Measurements from ENCODE around the gene NGDN. TPM values are rescaled to one million over a fixed set of nuclear protein-coding genes. Genes with fewer than 3 reads are reported as not detected.

The NGDN gene
- total RNA-seq, 1 experiment from 2014 or later, result 75.0 TPM

DNA sequence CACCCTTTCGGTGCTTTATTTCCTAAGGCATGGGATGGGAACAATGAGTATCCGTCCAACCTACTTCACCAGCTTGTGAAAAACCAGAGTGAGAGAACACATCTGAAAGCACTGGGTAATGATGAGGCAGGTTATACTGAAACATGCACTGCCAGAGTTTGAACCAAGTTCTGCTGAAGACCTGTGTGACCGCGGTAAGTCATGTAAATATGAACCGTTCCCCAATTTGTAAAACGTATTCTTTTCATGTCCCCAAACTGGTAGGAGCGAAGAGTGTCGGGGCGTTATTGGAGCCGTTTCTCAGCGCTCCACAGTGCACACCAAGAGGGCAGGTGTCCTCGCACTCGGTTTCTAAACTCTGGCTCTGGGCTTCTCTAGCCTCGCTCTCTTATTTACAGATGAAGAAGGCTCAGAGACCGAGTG lies 788 bp upstream of the NGDN start:
- no peak for DNase-seq (ENCODE audit: low read depth)

DNA sequence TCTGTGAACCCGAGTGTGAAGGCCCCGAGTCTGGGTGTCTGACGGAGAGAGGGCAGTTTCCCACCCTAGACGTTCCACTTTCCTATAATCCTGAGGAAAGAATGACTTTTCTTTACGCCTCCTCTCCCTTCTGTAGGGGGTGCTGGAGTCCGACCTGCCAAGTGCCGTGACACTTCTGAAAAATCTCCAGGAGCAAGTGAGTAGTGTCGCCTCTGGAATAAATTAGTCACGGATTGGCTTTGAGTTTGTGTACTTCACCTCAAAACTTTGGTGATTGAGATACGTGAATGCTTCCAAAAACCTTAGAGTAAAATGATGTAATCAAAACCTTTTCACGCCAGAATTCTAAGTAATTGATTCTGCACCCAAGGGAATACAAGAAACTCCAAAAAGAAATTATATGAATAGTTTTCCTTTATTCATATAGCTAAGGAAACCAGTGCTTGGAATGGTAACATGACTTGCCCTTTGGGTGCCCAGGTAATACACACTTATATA lies 452 bp downstream of the NGDN start:
- DNase-seq (ENCODE audit: low read depth), result no peak

DNA sequence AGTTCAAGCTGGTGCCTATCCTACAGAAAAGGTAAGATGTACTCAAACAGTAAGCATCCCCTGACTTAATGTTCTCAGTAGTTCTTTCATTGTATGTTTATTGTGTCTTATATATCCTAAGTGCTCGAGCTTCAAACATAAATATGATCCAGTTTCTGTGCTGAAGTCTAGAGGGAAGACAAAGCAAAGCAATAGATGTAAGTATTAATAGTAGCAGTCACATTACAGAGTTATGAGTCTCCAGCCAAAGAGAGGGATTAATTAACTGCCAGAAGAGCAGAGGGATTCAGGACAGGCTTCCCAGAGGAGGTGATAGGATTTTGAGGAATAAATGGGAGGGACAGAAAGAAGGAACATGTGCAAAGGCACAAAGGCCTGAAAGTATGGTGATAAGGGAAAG lies 1.4 kb downstream of the NGDN start:
- DNase-seq (ENCODE audit: low read depth), result no peak

DNA sequence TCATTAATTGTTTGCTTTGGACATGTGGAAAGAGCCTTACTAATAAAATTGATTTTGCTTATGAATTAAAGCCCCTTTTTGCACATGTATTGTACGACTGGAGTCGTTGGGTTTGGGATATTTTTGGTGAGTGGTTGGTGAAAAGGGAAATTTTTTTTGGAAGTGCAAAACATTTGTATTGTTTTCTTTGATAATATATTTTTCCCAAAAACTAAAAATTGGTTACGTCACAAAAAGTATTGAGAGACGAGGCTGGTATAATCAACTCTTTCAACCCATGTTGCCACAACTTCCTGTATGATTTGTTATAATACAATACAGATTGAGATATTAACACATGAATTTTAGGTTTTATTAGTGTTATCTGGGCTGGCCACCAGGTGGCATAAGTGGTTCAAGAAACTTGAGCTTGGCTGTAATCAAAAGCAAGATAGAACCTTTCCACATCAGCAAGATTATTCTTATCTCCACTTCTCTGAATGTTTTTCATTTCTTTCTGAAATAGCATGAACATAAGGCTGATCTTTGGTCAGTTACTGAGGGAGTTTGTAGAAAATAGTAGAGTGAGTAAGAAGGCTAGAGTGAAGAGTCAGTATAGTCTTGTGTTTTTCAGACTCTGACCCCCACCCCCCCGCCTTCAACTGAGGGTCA lies 8.7 kb downstream of the NGDN start:
- DNase-seq (ENCODE audit: low read depth), result peak; percentile 50

DNA sequence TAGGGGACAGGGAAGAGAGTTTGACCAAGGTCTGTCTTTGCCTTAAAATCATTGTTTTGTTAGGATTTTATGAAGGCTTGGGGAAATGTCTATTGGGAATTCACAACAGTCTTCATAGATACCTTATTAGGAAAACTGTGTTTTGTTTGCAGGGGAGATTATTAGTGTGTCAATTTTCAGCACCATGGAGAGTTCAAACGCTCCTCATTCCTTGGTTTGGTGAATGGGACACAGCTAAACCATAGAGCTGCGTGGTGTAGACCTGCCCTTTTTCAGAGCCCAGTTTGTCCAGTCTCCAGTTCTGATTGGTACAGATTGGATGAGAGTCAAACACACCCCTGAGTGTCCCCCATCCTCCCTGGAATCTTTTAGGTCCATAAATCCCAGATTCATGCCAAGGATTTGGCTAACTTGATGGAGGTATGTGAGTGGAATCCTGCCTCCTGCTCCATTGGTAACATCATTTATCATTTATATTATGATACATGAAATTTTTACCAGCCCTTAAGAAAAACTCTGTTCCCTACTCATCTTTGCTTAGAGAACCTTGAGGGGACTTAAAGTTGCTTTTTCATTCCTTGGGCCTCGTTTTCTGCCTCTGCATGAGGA lies 12.0 kb downstream of the NGDN start:
- no peak for DNase-seq (ENCODE audit: low read depth)

DNA sequence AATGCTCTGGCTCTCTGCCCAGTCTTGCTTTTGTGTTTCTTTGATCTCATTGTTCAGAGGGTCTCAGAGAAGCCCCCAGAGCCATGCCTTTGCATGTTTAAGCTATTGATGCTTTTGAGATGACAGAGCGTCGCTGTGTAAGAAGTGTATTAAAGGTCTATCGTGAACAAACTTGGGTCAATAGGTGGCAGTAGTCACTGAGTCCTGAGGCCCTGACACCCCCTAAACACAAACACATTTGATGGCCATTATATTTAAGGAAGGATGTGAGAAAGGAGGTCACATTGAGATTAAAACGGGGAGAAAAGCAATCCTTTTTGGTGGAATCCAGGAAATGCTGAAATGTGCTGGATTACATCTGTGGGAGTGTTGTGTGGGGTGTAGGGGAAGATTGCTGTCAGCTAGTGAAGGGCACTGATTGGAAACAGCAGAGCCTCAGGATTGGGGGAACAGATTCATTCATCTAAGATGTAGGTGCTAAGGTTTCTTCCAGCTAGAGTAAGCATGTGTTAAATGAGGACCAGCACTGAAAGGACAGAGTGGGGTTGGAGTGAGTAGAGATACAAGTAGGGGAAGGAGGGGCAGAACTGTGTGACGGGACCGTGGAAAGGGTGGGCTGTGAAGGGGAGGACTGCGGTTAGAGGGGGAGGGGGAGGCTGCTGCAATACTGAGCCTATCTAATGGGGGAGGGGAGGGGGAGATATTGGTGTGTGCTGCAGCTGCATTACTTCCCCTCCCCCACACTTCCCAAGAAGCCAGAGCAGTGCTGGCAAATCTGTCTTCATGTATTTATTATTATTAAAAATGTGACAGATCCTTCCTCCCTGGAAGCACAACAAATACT lies 12.7 kb downstream of the NGDN start:
- DNase-seq (ENCODE audit: low read depth), result no peak

DNA sequence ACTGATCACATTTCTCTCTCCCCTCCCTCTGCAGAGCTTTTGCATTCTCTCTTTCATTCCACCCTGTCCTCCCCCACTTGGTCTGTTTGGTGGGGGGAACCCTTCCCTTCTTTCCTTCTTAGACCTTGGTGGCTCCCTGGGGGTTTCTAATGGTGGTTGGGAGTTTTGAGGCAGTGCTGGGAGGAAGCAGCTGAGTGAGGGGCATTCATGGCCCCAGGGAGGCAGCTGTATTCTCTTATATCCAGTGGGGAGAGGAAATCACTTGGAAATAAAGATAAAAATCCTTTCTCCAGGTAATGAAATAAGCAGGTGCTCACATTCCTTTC lies 13.3 kb downstream of the NGDN start:
- DNase-seq (ENCODE audit: low read depth), result no peak

DNA sequence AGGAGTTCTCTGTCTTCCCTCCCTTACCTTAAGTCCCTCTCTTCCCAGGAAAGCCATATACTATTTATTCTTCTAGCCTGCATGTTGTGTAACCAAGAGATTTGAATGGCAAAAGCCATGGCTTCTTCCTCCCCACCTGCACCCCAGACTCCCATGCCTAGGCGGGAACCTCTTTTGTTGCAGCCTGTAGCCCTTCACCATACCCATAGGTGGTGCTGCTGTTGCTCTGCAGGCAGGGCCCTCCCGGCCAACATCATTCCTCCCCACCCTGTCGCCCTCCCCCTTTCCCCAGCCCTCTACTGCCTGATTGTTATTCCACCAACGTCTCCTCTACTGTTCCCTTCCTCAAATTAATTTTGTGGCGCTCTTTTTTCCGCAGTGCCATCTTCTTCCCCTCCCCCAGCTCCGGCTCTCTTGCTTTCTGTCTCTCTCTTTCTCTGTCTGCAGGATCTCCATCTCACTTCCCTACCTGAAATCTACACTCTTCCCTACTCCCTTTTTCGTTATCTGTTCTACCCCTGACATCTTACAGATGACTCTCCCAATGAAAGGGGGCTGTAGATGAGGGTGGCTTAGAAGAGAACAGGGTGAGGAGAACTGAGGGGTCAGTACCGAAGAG lies 13.8 kb downstream of the NGDN start:
- peak; percentile 39 for DNase-seq (ENCODE audit: low read depth)

DNA sequence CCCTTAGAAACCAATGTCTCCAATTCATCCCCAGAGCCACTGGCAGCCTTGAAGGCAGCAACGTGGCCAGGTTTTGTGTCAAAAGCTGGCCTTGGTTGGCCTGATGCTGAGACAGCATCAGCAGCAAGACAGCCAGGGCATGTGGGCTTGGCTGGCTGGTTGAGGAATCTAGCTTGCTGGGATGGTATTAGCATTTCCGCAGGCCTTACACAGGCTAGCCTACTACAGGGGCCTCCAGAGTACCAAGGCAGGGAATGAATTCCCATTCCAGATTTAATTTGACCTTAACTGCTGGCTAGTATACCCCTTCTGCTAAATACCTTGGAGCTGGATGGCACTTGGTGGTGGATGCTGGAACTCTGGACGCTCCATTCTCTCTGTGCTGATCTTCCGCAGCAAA lies 15.8 kb downstream of the NGDN start:
- no peak for DNase-seq (ENCODE audit: low read depth)

DNA sequence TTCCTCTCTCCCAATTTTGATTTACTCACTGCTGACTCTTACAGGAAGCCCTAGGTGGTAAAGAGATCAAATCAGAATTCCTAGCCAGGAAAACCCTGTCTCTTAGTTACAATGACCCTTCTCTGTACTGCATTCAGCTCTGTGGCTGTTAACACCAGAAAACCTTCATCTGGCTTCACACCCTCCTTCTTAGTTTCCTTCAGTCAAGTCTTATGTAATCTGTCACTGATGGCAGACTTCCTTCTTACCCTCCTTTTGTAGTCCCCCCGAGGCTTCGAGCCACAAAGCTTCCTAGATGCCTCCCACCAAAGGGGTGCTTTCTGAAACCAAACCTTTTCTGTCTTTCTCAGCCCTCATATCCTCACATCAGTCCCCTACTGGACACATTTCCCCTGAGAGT lies 16.5 kb downstream of the NGDN start:
- no peak for DNase-seq (ENCODE audit: low read depth)

DNA sequence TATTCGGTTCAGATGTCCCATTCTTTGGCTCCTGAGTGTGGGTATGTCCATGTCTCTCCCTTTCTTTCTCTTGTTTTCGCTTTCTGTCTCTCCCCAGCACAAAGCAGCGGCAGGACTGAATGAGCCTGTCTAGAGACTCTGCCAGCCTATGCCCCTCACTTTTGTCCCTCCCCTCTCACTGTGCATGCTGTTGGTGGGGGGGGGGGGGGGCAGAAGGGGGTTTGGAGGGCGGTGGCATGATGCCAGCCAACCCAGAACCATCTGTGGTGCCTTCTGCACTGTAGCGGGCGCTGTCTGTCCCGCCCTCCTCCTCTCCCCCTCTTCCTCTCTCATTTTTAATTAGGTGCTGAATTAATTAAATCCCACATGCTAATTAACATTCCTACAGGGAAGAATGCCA lies 17.7 kb downstream of the NGDN start:
- DNase-seq (ENCODE audit: low read depth), result no peak

DNA sequence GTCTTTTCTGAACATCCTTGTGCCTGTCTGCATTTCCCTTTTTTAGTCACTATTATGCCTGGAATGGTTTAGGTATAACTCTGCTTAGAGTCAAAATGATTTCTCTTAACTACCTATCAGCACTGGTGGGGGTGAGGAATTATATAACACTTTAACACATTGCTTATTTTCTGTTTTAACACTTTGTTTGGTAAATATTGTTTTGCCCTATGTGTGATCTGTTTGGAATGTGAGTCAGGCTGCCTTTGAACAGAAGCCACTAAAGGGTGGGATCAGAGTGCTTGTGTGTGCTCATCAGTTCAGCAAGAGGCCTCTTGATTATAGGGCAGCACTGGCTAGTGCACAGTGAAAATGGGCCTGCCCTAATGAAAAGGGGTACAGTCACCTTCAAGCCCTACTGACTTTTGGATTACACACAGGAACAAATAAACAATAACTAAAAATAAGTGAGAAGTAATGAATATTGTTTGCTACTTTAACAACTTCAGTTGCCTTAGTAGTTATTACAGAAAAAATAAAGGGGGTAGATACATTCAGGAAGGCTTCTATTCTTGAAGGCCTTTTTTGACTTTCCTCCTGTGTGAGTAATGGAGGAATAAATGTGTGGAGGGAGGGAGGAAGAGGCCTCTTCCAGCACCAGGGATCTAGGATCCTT lies 23.2 kb downstream of the NGDN start:
- no peak for DNase-seq (ENCODE audit: low read depth)

DNA sequence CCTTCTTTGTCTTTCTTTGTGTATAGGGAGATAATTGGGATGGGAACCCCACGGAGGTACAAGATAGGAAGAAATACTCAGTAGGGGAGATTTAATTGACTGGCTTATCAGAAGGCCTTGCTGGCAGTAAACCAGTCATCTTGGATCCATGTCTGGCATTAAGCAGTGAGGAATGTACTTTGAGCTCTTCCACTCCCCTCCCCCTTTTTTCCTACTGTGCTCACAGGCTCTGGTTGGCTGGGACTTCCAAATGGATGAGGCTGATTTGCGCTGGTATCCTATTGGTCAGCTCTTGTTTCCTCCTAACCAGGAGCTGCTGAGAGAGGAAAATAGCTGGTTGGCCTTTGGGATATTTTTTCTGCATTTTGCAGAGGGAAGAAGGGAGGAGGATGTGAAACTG lies 24.7 kb downstream of the NGDN start:
- no peak for DNase-seq (ENCODE audit: low read depth)

DNA sequence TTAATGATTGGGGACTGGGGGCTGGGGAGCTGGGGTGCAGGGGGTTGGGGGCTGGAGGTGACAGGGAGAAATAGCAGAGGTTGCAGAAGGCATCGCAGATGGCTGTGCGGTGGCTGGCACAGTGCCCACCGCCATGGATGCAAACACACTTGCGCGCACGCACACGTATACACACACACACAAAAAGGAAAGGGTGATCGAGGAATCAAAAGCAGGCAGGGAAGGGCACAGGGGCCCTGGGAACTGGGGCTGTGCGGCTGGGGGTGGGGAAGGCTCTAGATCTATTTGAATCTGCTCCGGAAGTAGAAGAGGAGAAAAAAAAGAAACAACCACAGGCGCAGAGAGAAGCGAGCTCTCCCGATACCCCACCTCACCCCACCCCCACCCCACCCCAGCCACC lies 42.7 kb downstream of the NGDN start:
- DNase-seq (ENCODE audit: low read depth), result no peak

DNA sequence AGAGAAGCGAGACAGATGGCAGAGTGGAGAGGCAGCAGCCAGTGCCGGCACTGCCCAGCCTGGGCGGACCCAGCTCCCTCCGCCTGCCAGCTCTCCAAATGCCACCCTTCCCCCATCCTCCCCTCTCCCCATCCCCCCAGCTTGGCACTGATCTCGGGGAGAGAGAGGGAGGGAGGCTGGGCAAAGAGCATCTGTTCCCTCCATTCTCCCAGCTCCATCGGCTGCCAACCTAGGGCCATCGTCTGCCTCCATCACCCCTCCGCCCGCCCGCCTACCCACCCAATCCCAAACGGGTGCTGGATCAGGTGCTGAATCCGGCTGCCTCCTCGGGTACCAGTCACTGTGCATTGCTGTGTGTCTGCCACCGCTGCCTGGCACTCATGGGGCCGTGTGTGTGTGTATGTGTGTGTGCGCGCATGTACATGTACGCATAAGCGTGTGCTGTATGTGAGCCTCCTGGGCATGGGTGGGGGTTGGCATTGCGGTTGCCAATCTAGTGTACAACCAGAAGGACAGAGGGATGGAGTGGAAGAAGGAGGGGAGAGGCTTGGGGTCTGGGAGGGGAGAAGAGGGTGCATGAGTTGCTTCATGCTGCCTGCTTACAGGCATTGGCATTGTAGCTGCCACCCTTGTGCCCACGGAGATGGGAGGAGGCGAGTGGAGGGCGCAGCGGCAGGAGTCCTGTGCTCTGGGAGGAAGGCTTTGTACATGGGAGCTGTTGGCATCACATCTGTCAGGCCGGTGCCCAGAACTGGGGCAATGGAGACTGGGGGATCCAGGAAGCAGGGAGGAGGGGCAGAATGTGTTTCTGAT lies 43.7 kb downstream of the NGDN start:
- DNase-seq (ENCODE audit: low read depth), result no peak

DNA sequence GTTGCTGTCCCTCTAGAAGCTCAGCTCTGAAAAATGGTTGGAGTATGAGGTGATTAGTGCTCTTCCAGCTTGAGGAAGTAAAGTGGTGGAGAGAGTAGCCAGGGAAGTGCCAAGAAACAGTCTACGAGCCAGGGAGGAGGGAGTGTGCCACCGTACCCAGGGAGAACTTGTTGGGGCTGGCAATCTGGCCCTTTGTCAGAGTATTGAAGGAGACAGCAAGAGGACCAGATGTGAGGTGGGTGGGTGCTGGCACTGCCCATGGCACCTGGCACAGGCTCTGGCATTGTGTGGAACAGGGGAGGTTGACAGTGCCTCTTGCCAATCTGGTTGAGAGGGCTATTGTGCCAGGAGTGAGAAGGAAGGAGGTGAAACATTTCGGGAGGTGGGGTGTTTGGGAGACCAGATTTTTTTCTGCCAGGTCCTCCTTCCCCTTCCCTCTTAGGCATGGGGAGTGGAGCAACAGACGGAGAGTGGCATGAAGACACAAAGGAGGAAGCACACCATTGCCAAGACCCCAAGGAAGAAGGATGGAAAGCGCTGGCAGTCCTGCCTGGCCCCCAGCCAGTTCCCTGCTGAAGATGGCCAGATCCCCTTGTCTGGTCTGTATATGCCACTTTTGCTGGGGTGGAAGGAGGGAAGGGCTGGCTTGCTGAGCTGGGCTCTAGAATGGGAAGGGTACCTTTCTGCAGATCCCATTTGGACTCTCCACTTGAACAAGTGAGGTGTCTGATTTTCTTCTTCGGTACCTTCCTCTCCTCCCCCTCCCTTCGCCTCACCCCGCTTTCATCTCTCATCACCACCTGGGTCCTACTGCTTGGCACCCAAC lies 44.5 kb downstream of the NGDN start:
- no peak for DNase-seq (ENCODE audit: low read depth)

DNA sequence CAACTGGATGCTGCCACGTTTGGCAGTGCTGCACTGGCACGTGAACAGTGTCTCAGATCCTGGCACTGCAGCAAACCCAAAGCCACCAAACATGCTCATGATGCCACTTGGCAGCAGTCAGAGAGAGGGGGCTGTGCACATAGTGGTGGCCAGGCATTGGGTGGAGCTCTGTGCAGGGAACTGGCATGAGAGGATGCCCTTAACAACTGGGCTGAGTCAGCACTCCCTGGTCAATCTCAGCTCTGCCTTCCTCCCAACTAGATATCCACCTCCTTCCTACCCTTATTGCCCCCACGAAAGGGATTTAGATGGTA lies 45.1 kb downstream of the NGDN start:
- DNase-seq (ENCODE audit: low read depth), result no peak

DNA sequence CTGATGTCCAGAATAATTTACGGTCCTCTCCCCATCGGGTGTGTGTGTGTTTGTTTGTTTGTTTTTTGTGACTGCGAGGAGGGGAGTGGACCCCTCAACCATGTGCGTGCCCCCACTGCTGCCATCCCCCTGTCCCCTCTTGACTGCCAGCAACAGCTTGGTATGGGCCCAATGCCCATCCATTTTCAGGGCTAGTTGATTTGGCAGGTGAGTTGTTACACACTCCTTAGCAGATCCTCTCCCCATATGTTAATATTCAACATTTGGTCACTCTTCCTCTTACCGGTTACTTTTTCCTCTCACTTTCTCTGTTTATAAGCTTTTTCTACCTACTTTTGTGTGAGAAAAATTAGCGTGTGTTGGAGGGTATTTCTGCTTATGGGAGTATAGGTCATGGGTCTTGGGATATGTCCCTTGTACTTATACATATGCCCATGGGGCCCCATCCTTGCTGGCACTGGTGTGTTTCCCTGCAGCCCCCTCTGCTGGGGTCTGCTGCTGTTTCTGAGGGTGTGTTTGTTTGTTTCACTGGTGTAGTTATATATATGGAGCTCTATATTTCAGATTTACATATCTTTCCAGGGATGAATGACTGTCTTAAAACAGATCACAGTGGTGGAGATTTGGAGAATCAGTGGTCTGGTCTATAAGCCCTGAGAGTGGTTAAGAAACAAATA lies 48.3 kb downstream of the NGDN start:
- DNase-seq (ENCODE audit: low read depth), result no peak

DNA sequence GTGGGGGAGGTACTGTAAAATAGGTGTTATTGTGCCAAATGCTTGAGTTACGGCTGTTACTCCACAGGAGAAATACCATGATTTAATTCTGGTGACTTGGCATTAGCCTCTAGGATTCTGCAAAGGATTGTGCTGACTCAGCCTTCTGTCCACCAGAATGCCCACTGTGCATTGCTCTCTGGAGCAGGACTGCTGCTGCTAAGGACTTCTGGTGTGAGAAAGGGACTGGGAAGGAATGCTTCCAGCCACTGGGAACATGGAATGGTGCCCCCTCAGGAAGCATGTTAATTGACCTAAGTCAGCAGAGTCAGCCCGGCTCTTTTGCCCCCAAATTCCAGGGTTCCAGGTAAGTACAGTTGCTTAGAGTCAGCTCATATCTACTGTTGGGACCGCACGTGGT lies 49.2 kb downstream of the NGDN start:
- no peak for DNase-seq (ENCODE audit: low read depth)

Data from HT1080 (cell line).